ENCODE data around the gene IGF2BP1. TPM values are rescaled to one million over a fixed set of nuclear protein-coding genes. Genes with fewer than 3 reads are reported as not detected.
"Not testable (repeated sequence)": the region's sequence is repeated elsewhere in the genome, so short reads cannot be mapped to it uniquely, and the experiment has no call there.

IGF2BP1 gene
- polyA plus RNA-seq, 1 donor from 2014 or later: 13.0 TPM

GRCh38 chr17:49024523-49024922, 27.3 kb downstream of the IGF2BP1 start:
- Histone ChIP-seq H3K27me3 (ENCODE audit: insufficient read depth, low read depth, low read length) (no peaks in the 10 kb centered on the region), H3K27ac (ENCODE audit: low read length) (no peak overlapping the region), H3K4me2 (ENCODE audit: low read length) (no peak overlapping the region), H2AFZ (ENCODE audit: low read depth, low read length) (no peak overlapping the region), H4K20me1 (ENCODE audit: insufficient read depth) (no peaks in the 10 kb centered on the region), H3K9ac (ENCODE audit: low read length) (no peak overlapping the region), H3K79me2 (replicated peaks; ENCODE audit: insufficient read depth, low read length) (peaks cover 49% of the 10 kb centered on the region), H3F3A (ENCODE audit: insufficient read depth, low read length, poor library complexity, severe bottlenecking) (no peaks in the 10 kb centered on the region), H3K4me3 (ENCODE audit: low read length) (no peak overlapping the region), H3K9me3 (ENCODE audit: low read length) (no peaks in the 10 kb centered on the region), H3K9me2 (ENCODE audit: insufficient read depth, low read length) (no peaks in the 10 kb centered on the region), H3K36me3 (ENCODE audit: insufficient read depth, low read length) (no peaks in the 10 kb centered on the region)
- TF ChIP-seq MXI1 (conservative IDR thresholded peaks at IDR 0.05; ENCODE audit: poor library complexity, severe bottlenecking) (no peak), TAF1 (IDR thresholded peaks at IDR 0.05; ENCODE audit: low read depth) (no peak), RAD21 (conservative IDR thresholded peaks at IDR 0.05) (no peak), EZH2 (IDR thresholded peaks at IDR 0.05; ENCODE audit: borderline replicate concordance, insufficient read depth, low read length, poor library complexity, severe bottlenecking) (no peak), POLR2AphosphoS5 (IDR thresholded peaks at IDR 0.05) (no peak), CTCF (IDR thresholded peaks at IDR 0.05; ENCODE audit: poor library complexity, severe bottlenecking) (no peak), SMC3 (conservative IDR thresholded peaks at IDR 0.05; ENCODE audit: poor library complexity) (no peak), REST (IDR thresholded peaks at IDR 0.05; ENCODE audit: borderline replicate concordance) (no peak), EP300 (conservative IDR thresholded peaks at IDR 0.05; ENCODE audit: poor library complexity, severe bottlenecking) (no peak)

GRCh38 chr17:49026447-49026846, 29.3 kb downstream of the IGF2BP1 start:
- not testable (repeated sequence) for H3K9me2 ChIP-seq (ENCODE audit: insufficient read depth, low read length); H3K4me2 ChIP-seq (ENCODE audit: low read length); H2AFZ ChIP-seq (ENCODE audit: low read depth, low read length); H3K27me3 ChIP-seq (ENCODE audit: insufficient read depth, low read depth, low read length); H3K9ac ChIP-seq (ENCODE audit: low read length); H3K36me3 ChIP-seq (ENCODE audit: insufficient read depth, low read length); H3K9me3 ChIP-seq (ENCODE audit: low read length); H4K20me1 ChIP-seq (ENCODE audit: insufficient read depth); H3K4me3 ChIP-seq (ENCODE audit: low read length); H3K27ac ChIP-seq (ENCODE audit: low read length); H3F3A ChIP-seq (ENCODE audit: insufficient read depth, low read length, poor library complexity, severe bottlenecking)
- peaks cover 35% of the 10 kb centered on the region for H3K79me2 ChIP-seq (replicated peaks; ENCODE audit: insufficient read depth, low read length)

- Histone ChIP-seq H3K36me3 (ENCODE audit: insufficient read depth, low read length) (no peaks in the 10 kb centered on the region), H3K79me2 (replicated peaks; ENCODE audit: insufficient read depth, low read length) (peaks cover 16% of the 10 kb centered on the region), H3K9me3 (ENCODE audit: low read length) (no peaks in the 10 kb centered on the region), H3K4me2 (ENCODE audit: low read length) (no peak overlapping the region), H3K9ac (ENCODE audit: low read length) (no peak overlapping the region), H3K27ac (ENCODE audit: low read length) (no peak overlapping the region), H3K4me3 (ENCODE audit: low read length) (no peak overlapping the region), H2AFZ (ENCODE audit: low read depth, low read length) (no peak overlapping the region), H3F3A (ENCODE audit: insufficient read depth, low read length, poor library complexity, severe bottlenecking) (no peaks in the 10 kb centered on the region), H4K20me1 (ENCODE audit: insufficient read depth) (no peaks in the 10 kb centered on the region), H3K27me3 (ENCODE audit: insufficient read depth, low read depth, low read length) (no peaks in the 10 kb centered on the region), H3K9me2 (ENCODE audit: insufficient read depth, low read length) (no peaks in the 10 kb centered on the region)
- TF ChIP-seq POLR2AphosphoS5 (IDR thresholded peaks at IDR 0.05): no peak
These were observed 31.1 kb downstream of the IGF2BP1 start for GRCh38 chr17:49028271-49028670.

All from neural cell (in vitro differentiated cells).